Sigmoid colon (tissue), 4 donors: ENCODE results near the gene PDE6B.

Experiments
- EP300 ChIP-seq, 4 donors: sonication (generic); formaldehyde crosslinking; IDR thresholded peaks; one replicate each; pipeline ENCODE4 v1.6.1; 2017; ENCODE audit warnings: antibody characterized with exemption in 4 of 4
- POLR2A ChIP-seq, 2 donors: fragments of 450-650 bp; IDR thresholded peaks; one replicate each; pipeline ENCODE4 v1.6.1; 2016; ENCODE audit warnings: antibody characterized with exemption in 2 of 2, mild to moderate bottlenecking in 2 of 2, moderate library complexity in 2 of 2
- POLR2AphosphoS5 ChIP-seq, 4 donors: sonication (generic); formaldehyde crosslinking; IDR thresholded peaks; one replicate each; pipeline ENCODE4 v1.6.1; 2017; ENCODE audit warnings: antibody characterized with exemption in 4 of 4
- TF ChIP-seq, protein P1 (sequence below), 4 experiments: fragments of 450-650 bp in 3 of 4; fragments of 200-600 bp in 1 of 4; IDR thresholded peaks; one replicate each; pipeline ENCODE4 v1.5.1; 2016 to 2019; ENCODE audit warnings: antibody characterized with exemption in 4 of 4, mild to moderate bottlenecking in 3 of 4, moderate library complexity in 2 of 4

DNA sequence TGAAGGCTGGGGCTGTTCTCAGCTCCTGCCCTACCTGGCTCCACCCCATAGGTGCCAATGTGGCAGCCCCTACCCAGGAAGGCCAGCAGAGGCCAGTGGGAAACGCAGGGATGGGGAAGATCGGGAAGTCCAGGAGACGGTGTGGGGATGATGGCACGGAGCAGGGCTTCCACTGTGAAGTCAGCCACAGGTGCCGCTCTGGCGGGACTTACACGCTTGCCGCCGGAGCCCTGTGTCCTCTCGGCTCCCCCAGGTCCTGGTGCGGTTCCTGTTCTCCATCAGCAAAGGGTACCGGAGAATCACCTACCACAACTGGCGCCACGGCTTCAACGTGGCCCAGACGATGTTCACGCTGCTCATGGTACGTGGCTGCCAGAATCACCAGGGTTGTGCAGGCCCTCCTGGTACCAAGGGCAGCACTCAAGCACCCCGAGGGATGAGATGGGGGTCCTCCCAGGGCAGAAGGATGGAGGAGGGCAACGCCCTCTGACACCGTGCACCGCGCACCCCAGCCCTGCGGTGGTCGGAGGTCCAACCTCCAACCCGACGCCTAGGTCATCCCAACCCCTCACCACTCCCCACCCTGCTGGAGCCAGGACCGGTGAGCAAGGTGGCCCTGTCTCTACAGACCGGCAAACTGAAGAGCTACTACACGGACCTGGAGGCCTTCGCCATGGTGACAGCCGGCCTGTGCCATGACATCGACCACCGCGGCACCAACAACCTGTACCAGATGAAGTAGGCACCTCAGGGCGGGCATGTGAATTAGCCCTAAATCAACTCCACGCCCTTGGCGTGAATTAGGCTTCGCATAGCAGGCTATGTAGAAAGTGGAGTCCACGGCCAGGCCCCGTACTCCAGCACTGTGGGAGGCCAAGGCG, 36.7 kb downstream of the PDE6B start:
- TF ChIP-seq POLR2A (IDR thresholded peaks at IDR 0.05) = no peak
- TF ChIP-seq, protein P1, sequence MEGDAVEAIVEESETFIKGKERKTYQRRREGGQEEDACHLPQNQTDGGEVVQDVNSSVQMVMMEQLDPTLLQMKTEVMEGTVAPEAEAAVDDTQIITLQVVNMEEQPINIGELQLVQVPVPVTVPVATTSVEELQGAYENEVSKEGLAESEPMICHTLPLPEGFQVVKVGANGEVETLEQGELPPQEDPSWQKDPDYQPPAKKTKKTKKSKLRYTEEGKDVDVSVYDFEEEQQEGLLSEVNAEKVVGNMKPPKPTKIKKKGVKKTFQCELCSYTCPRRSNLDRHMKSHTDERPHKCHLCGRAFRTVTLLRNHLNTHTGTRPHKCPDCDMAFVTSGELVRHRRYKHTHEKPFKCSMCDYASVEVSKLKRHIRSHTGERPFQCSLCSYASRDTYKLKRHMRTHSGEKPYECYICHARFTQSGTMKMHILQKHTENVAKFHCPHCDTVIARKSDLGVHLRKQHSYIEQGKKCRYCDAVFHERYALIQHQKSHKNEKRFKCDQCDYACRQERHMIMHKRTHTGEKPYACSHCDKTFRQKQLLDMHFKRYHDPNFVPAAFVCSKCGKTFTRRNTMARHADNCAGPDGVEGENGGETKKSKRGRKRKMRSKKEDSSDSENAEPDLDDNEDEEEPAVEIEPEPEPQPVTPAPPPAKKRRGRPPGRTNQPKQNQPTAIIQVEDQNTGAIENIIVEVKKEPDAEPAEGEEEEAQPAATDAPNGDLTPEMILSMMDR (IDR thresholded peaks at IDR 0.05) = no peak
- no peak for TF ChIP-seq POLR2AphosphoS5 (IDR thresholded peaks at IDR 0.05)
- no peak for TF ChIP-seq EP300 (IDR thresholded peaks at IDR 0.05)
